GM13977 (cell line): ENCODE results near the gene TUBE1.
"Not testable (repeated sequence)": the region's sequence is repeated elsewhere in the genome, so short reads cannot be mapped to it uniquely, and the experiment has no call there.

Experiments
- DNase-seq: peaks from one replicate; pipeline ENCODE4 v3.0.0; 2012; ENCODE audit warnings: low spot score
- in situ Hi-C: fragments of 300-500 bp; cut with MboI; formaldehyde crosslinking; loops from one replicate; pipeline ENCODE4 v1.12.0; 2022; ENCODE audit warnings: low sequenced_read_pairs, low pct_unique_long_range_greater_than_20kb, mixed read lengths, inconsistent platforms; ENCODE audit not compliant: unreplicated experiment
- TF ChIP-seq, protein P1 (sequence below): IDR thresholded peaks from 2 replicates; pipeline ENCODE4 v1.5.1; 2012; ENCODE audit warnings: mild to moderate bottlenecking, control low read depth; ENCODE audit not compliant: insufficient read depth; ENCODE audit errors: extremely low read depth, missing control alignments

TUBE1 gene

DNA sequence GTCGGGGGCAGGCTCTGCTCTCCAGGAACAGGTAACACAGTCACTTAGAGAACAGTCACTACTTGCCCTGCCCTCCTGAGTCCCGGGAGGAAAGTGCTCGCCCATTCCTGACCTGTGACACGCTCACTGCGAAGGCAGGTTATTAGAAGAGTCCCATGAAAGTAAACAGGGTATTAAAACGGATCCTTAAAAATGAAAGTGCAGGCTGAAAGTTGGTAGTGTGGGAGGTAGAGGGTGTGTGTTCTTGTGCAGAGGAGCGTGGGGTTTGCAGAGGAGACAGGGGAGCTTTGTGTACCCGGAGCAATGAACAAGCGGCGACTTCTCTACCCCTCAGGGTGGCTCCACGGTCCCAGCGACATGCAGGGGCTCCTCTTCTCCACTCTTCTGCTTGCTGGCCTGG lies 33.3 kb downstream of the TUBE1 start, which contains the start of gene CCN6:
TSS of gene CCN6 (plus strand) at position 104 of the 400 bp plus-strand sequence. CDS start at position 358, 254 bp downstream.
- in situ Hi-C loops, result no loop called here
- DNase-seq, result no peak
- TF ChIP-seq, protein P1, sequence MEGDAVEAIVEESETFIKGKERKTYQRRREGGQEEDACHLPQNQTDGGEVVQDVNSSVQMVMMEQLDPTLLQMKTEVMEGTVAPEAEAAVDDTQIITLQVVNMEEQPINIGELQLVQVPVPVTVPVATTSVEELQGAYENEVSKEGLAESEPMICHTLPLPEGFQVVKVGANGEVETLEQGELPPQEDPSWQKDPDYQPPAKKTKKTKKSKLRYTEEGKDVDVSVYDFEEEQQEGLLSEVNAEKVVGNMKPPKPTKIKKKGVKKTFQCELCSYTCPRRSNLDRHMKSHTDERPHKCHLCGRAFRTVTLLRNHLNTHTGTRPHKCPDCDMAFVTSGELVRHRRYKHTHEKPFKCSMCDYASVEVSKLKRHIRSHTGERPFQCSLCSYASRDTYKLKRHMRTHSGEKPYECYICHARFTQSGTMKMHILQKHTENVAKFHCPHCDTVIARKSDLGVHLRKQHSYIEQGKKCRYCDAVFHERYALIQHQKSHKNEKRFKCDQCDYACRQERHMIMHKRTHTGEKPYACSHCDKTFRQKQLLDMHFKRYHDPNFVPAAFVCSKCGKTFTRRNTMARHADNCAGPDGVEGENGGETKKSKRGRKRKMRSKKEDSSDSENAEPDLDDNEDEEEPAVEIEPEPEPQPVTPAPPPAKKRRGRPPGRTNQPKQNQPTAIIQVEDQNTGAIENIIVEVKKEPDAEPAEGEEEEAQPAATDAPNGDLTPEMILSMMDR, result no peak

DNA sequence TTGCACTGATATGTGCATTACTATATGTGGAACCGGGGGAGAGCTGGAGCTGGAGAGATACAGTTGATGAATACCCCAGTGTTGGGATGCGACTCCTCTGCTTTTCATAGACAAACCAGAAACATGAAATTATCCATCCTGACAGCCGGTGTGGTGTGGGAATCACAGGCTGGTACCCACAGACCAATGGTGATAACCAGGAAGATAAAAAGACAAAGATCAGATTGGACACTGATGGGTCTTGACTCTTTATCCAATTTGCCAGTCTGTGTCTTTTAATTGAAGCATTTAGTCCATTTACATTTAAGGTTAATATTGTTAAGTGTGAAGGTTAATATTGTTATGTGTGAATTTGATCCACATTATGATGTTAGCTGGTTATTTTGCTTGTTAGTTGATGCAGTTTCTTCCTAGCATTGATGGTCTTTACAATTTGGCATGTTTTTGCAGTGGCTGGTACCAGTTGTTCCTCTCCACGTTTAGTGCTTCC lies 36.0 kb downstream of the TUBE1 start:
- in situ Hi-C loops, DNase-seq: not testable (repeated sequence)

DNA sequence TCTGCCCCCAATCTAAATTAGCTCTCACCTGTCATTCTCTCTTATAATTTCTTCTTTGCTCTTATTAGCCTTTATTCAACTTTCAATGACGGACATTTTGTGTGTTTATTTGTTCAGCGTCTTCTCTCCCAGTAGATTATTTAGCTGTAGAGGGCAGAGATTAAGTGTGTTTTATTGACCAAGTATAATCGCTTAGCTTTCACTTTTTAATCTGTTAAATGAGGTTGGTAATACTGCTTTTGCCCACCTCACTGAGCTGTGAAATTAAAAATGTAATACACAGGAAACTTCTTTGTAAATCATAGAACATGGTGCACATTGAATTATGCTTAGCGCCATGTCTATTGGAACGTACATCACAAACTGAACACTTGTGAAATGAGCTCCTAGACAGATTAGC lies 36.9 kb downstream of the TUBE1 start:
- TF ChIP-seq, protein P1, result no peak
- no peak for DNase-seq
- in situ Hi-C loops, result no loop called here

DNA sequence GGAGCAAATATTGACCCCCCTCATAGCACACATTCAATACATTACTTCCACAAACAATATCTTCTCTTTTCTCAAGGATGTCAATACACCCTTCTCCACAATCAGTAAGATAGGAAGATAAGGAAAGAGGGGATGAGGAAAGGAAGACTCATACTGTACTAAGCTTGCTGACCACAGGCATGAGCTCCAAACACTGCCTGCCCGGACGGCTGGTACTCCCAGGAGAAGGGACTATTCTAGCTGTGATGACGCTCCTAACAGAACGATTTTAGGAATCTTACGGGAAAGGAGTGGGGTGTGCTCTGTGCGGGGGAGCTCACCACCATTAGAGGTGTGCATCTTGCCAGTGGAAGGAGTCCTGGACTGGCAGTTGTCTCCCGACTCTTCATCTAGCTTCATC lies 37.3 kb downstream of the TUBE1 start:
- DNase-seq, result no peak
- TF ChIP-seq, protein P1, result no peak
- in situ Hi-C loops, result no loop called here

DNA sequence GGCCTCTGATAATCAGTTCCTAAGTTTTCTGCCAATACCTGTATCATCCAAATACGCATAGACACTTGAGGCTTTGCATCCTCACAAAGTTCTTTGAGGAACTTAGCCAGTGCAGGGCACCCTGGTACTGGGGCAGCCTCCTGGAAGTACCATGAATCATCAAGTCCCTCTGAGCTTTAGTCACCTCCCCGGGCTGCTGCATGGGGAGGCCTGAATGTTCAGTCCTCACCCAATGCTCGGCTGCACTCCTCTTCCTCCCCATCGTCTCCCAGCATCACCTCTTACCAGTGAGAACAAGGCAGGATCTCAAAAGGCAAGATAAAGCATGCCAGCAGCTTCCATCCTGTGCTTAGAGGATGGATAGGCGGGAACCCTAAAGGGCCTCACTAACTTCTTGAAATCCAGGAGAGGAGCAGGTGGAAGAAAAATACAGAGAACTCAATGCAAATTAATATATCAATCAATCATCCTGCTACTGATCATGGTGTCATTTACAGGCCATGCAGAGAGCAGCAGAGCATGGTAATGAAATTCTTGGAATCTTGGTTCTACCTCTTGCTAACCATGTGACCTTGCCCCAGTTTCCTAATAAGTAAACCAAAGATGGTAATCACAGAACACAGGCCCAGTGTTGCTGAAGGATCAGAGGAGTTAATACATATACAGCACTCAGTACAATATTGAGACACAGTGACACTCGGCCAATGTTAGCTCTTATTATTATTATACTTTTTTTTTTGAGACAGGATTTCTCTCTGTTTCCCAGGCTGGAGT lies 38.1 kb downstream of the TUBE1 start:
- in situ Hi-C loops, result no loop called here
- DNase-seq, result no peak
- TF ChIP-seq, protein P1, result no peak

DNA sequence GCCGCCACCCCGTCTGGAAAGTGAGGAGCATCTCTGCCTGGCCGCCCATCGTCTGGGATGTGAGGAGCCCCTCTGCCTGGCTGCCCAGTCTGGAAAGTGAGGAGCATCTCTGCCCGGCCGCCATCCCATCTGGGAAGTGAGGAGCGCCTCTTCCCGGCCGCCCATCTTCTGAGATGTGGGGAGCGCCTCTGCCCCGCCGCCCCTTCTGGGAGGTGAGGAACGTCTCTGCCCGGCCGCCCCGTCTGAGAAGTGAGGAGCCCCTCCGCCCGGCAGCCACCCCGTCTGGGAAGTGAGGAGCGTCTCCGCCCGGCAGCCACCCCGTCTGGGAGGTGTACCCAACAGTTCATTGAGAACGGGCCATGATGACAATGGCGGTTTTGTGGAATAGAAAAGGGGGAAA lies 39.8 kb downstream of the TUBE1 start:
- in situ Hi-C loops, DNase-seq: not testable (repeated sequence)

DNA sequence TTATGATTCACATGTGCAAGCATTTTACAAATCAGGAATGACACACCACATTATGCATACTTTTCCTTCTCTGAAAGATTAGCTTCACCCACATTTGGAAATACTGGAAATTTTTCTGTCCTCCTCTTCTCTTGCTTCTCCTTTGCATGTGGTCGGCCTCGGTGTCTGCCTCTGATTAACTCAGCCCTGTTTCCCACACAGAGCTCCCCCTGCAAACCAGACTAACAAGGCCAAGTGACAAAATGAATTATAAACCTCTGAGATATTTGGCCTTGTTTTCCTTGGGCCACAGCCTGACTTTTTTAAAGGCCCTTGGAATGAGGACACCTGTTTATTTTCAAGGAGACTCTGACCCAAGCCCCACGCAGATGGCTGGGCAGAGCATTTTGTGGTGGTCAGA lies 42.4 kb downstream of the TUBE1 start:
- DNase-seq, result no peak
- in situ Hi-C loops, result no loop called here
- TF ChIP-seq, protein P1, result no peak

DNA sequence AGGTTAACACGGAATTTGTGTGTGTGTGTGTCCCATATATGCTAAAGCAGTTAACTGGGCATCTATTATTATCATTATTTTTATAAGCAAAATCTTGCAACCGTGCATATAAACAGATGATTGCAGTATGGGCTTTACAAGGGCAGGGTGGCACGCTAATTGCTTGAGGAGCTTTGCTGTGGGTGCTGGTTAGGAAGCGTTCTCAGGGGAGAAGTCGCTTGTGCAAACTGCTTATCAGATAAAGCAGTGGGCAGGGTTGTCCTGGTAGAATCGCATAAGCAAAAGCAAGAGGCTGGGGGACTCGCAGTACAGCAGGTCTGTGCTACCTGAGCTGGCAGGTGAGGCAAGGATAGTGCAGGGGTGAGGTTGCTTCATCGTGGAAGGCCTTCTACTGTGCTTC lies 43.1 kb downstream of the TUBE1 start:
- in situ Hi-C loops, result no loop called here
- no peak for DNase-seq
- TF ChIP-seq, protein P1, result no peak
